Ectodermal cell (in vitro differentiated cells): ENCODE results near the gene NCOA6.

Source experiments
- H3K27ac ChIP-seq: 2 replicates; pipeline ENCODE4 v1.7.0; 2013; ENCODE audit warnings: mild to moderate bottlenecking, low read depth, low read length; ENCODE audit not compliant: insufficient read depth, poor library complexity, severe bottlenecking
- H3K27me3 ChIP-seq: 2 replicates; pipeline ENCODE4 v1.7.0; 2013; ENCODE audit warnings: mild to moderate bottlenecking, low read length; ENCODE audit not compliant: insufficient read depth, control insufficient read depth, poor library complexity, severe bottlenecking
- H3K36me3 ChIP-seq: one replicate; pipeline ENCODE4 v1.7.0; 2013; ENCODE audit warnings: low read length; ENCODE audit not compliant: control insufficient read depth, insufficient read depth
- H3K4me1 ChIP-seq: one replicate; pipeline ENCODE4 v1.7.0; 2013; ENCODE audit warnings: low read length; ENCODE audit not compliant: control insufficient read depth, insufficient read depth
- H3K4me3 ChIP-seq: 2 replicates; pipeline ENCODE4 v1.7.0; 2013; ENCODE audit warnings: low read depth, low read length, control low read depth; ENCODE audit not compliant: insufficient read depth
- H3K9me3 ChIP-seq: 2 replicates; pipeline ENCODE4 v1.7.0; 2013; ENCODE audit warnings: mild to moderate bottlenecking, low read length, moderate library complexity; ENCODE audit not compliant: control insufficient read depth
- WGBS, 2 experiments: methylation state at CpG; one replicate each; pipeline ENCODE4 v1.1.7; 2013; ENCODE audit warnings: missing lambda C conversion rate in 2 of 2; 5-methylcytosine and 5-hydroxymethylcytosine counted together

NCOA6 gene

DNA sequence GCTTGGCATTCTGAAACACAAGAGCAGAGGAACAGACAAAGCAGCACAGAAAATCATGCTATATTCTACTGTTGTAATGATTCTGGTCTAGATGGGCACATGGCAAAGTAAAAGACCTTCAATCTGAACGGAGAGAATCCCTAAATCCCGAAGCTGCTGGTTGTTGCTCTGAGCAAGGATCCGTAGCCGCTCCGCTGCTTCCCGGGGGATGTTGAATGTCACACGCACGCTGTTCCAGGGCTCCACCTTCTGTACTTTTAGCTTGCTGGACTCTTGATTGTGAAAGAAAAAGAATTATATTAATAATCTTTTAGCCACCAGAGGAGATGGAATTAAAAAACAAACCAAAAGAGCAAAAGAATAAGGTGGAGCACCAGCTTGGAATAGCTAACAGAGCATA, 49.3 kb downstream of the NCOA6 start:
- Histone ChIP-seq H3K9me3 (no peaks in the 10 kb centered on the region), H3K4me1 (no peaks in the 10 kb centered on the region), H3K27me3 (no peaks in the 10 kb centered on the region), H3K27ac (no peak overlapping the region), H3K4me3 (no peak overlapping the region), H3K36me3 (peaks cover 13% of the 10 kb centered on the region)
- 94 to 95% methylated on average over 8 of the region's 8 CpGs for WGBS, 2 experiments

DNA sequence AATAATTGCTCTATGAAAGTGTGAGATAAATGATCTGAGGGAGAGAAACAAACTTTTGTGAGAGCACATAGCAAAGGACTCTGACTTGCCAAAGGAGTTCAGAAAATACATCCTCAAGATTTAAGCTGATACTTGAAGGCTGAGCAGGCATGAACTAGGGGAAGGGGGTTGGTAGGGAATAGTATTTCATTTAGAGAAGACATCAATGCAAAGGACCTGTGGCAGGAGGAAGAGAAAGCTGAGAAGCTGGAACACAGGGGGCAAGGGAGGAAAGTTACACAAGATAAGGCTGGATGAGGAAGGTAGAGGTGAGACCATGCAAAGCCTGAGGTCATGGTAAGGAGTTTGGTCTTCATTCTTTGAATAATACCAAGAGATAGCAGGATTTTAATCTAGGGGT, 50.6 kb downstream of the NCOA6 start:
- Histone ChIP-seq H3K9me3 (no peaks in the 10 kb centered on the region), H3K4me1 (no peaks in the 10 kb centered on the region), H3K27ac (no peak overlapping the region), H3K36me3 (peaks cover 13% of the 10 kb centered on the region), H3K27me3 (no peaks in the 10 kb centered on the region), H3K4me3 (no peak overlapping the region)

DNA sequence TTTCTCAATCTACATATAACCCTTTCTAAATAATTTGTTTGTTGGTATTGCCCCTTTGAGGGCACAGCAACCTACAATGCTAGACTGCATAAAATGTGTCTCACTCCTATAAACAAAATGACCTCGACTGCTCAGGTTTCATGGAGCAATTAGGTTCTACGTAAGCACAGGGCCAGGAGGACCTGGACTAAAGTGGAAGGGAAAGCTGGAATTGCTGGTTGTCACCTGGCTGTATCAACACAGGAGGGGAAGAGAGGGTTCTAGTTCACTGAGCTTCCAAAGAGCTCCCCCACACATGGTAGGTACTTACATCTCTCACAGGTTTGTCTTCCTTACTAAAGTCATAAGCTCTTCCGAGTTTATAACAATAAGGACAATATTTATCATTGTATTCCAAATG, 51.0 kb downstream of the NCOA6 start:
- Histone ChIP-seq H3K4me1 (no peaks in the 10 kb centered on the region), H3K36me3 (peaks cover 13% of the 10 kb centered on the region), H3K27me3 (no peaks in the 10 kb centered on the region), H3K9me3 (no peaks in the 10 kb centered on the region), H3K4me3 (no peak overlapping the region), H3K27ac (no peak overlapping the region)
- 100% methylated on average over 2 to 3 of the region's 3 CpGs for WGBS, 2 experiments

DNA sequence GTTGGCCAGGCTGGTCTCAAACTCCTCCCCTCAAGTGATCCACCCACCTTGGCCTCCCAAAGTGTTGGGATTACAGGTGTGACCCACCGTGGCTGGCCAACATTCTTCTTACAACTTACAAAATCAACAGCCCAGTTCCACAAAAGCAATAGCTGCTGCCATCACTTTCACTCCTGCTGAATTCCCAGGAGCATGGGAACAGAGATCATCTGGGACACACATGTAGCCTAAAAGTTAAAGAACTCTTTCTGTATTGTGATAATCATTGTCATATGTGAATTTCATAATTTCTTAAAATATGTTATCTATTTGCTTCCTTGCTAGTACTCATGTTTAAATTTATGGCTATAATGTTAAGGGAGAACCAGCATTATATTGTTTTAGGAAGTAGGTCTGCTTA, 51.7 kb downstream of the NCOA6 start:
- H3K36me3 ChIP-seq = peaks cover 13% of the 10 kb centered on the region
- H3K4me3 ChIP-seq = no peak overlapping the region
- H3K9me3 ChIP-seq = no peaks in the 10 kb centered on the region
- H3K4me1 ChIP-seq = no peaks in the 10 kb centered on the region
- H3K27me3 ChIP-seq = no peaks in the 10 kb centered on the region
- 95 to 100% methylated on average over 1 of the region's 1 CpG for WGBS, 2 experiments
- no peak overlapping the region for H3K27ac ChIP-seq

DNA sequence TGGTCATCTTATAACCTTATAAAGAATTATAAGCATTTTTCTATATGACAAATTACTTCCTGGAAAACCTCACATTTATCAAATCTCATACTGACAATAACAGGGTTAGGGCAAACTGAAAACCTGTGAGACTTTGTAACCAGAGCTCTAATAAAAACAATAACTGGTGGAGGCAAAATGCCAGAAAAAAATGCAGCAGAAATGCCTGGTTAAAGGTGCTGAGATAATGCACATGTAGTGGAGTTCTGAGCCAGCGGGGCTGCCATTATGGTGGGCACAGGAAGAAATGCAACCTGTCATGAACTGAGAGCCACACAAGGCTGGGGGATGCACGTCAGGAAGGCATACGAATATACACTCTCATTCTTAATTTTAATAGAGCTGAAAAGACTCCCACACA, 53.0 kb downstream of the NCOA6 start:
- H3K9me3 ChIP-seq = no peaks in the 10 kb centered on the region
- H3K4me1 ChIP-seq = no peaks in the 10 kb centered on the region
- no peaks in the 10 kb centered on the region for H3K27me3 ChIP-seq
- 92 to 95% methylated on average over 2 to 3 of the region's 3 CpGs for WGBS, 2 experiments
- H3K36me3 ChIP-seq = peaks cover 18% of the 10 kb centered on the region
- no peak overlapping the region for H3K4me3 ChIP-seq
- H3K27ac ChIP-seq = no peak overlapping the region

DNA sequence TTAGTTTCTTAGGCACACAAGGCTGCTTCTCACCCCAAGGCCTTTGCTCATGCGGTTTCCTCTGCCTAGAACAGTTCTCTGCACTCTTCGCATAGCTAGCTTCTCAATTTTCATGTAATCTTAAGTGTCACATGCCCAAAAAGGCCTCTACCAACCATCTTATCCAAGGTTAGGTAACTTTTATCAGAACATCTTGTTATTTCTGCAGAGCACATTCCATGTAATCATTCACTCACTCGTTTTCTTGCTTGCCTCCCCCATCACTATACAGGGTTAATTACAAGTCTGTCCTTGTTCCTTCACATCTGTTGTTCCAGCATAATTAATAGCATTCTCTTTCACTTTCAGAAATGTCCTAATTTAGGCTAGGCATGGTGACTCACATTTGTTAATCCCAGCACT, 53.8 kb downstream of the NCOA6 start:
- peaks cover 20% of the 10 kb centered on the region for H3K36me3 ChIP-seq
- no peak overlapping the region for H3K27ac ChIP-seq
- no peak overlapping the region for H3K4me3 ChIP-seq
- no peaks in the 10 kb centered on the region for H3K4me1 ChIP-seq
- H3K27me3 ChIP-seq = no peaks in the 10 kb centered on the region
- H3K9me3 ChIP-seq = no peaks in the 10 kb centered on the region
- WGBS, 2 experiments = 89 to 94% methylated on average over 3 of the region's 3 CpGs

DNA sequence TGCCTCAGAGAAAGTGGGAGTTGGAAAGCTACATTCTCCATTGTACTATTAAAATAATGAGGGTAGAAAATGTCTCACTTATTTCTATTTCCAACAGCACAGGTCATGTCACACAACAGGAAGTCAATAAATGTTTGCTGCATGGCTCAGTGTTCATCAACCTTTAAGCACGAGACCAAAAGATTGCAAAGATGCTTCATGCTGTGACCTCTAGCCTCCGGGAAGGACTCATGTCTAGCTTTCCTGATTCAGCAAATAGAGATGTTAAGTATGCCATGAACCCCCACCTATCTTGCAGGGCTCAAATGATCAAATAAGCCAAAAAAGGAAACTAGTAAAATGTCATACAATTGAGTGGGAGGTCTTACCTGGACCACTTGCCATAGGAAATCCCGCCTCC, 57.4 kb downstream of the NCOA6 start:
- 90 to 93% methylated on average over 3 of the region's 3 CpGs for WGBS, 2 experiments
- Histone ChIP-seq H3K27me3 (no peaks in the 10 kb centered on the region), H3K27ac (no peak overlapping the region), H3K9me3 (no peaks in the 10 kb centered on the region), H3K36me3 (peaks cover 30% of the 10 kb centered on the region), H3K4me1 (no peaks in the 10 kb centered on the region), H3K4me3 (no peak overlapping the region)

DNA sequence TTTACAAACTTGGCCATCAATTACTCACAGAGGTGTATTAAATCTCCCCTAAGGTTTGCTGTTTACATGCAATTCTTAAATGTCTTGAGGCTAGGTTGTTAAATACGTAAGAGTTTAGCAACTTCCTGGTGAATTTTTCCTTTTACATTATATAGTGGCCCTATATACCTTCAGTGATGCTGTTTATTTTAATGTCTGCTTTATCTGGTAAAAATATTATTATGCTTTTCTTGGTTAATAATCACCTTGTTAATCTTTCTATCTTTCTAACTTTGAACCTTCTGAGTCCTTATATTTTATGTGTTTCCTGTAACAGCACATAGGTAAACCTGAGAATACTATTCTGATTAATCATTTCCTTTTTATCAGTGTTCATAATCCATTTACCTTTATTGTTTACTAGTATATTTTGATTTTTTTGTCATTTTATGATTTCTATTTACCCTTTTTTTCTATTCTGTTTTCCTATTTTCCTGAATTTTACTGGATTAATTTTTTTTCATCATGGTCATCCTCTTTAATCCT, 63.4 kb downstream of the NCOA6 start:
- Histone ChIP-seq H3K36me3 (peaks cover 55% of the 10 kb centered on the region), H3K4me1 (no peaks in the 10 kb centered on the region), H3K27me3 (no peaks in the 10 kb centered on the region), H3K4me3 (no peak overlapping the region), H3K27ac (no peak overlapping the region), H3K9me3 (no peaks in the 10 kb centered on the region)
- WGBS, 2 experiments = no CpG with 5 or more reads among the region's 1 CpG

DNA sequence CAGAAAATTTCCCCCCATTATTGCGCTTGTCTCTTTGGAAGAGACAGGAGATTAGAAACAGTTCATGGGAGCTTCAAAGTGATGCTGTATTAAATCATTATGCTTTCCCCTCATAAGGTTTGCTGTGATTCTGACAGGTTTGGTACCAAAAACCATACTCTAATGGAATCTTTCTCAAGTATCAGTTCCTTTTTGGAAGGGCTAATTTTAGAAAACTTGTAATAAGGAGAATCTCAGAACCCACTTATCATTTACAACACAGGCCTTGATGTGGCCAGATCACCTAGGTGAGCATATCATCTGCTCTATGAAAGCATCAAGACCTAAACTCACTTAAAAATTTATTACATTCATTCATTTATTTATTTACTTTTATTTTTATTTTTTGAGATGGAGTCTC, 70.1 kb downstream of the NCOA6 start:
- H3K36me3 ChIP-seq = peaks cover 30% of the 10 kb centered on the region
- H3K9me3 ChIP-seq = no peaks in the 10 kb centered on the region
- no peaks in the 10 kb centered on the region for H3K27me3 ChIP-seq
- WGBS, 2 experiments = 86 to 93% methylated on average over 1 of the region's 1 CpG
- H3K4me1 ChIP-seq = no peaks in the 10 kb centered on the region
- H3K4me3 ChIP-seq = no peak overlapping the region
- no peak overlapping the region for H3K27ac ChIP-seq

DNA sequence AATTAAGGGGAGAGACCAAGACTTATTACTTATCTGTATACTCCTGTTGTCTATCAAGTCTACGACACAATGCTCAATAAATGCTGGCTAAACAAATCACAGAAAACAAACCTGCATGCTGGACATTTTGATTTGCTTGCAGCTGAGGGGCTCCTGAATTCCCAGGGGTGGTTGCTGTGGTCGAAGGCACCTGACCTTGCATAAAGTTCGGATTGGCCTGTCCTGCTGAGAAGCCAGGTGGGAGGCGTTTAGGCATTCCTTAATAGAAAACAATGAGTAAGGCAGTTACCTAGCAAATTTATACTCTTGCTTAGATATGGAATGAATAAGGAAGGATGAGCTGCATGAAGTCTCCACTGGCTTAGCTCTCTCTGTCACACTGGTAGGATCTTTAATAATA, 70.8 kb downstream of the NCOA6 start:
- Histone ChIP-seq H3K27me3 (no peaks in the 10 kb centered on the region), H3K36me3 (peaks cover 31% of the 10 kb centered on the region), H3K4me3 (no peak overlapping the region), H3K9me3 (no peaks in the 10 kb centered on the region), H3K4me1 (no peaks in the 10 kb centered on the region), H3K27ac (no peak overlapping the region)
- 71 to 77% methylated on average over 4 of the region's 4 CpGs for WGBS, 2 experiments
